HepG2 (cell line): Measurements from ENCODE around the gene SECTM1. TPM values are rescaled to one million over a fixed set of nuclear protein-coding genes. Genes with fewer than 3 reads are reported as not detected.
A peak's percentile ranks its signal among the peaks of the same experiment; 100 is the strongest.

ENCODE experiments used
- ESRRA ChIP-seq: sonication (generic); formaldehyde crosslinking; IDR thresholded peaks from 2 replicates; pipeline ENCODE4 v1.5.1; 2020; ENCODE audit warnings: mild to moderate bottlenecking, low read depth, missing genetic modification reagents
- GABPA ChIP-seq, 2 experiments: IDR thresholded peaks; 2 replicates each; pipeline ENCODE4 v1.6.1; 2011 to 2016; ENCODE audit warnings: low read depth in 2 of 2, low read length in 1 of 2, missing biosample characterization in 1 of 2, missing genetic modification characterization in 1 of 2
- HMGXB3 ChIP-seq: sonication (generic); formaldehyde crosslinking; IDR thresholded peaks from 2 replicates; pipeline ENCODE4 v1.4.0; 2020; ENCODE audit warnings: missing genetic modification reagents, borderline replicate concordance
- MIER2 ChIP-seq: IDR thresholded peaks from 2 replicates; pipeline ENCODE4 v1.6.1; 2016; ENCODE audit warnings: missing biosample characterization, missing genetic modification reagents
- MXI1 ChIP-seq: IDR thresholded peaks from 3 replicates; pipeline ENCODE4 v1.6.1; 2012; ENCODE audit warnings: low read depth, low read length, inconsistent platforms, borderline replicate concordance
- NPAS2 ChIP-seq: sonication (generic); formaldehyde crosslinking; IDR thresholded peaks from 2 replicates; pipeline ENCODE4 v1.8.0; 2022; ENCODE audit warnings: mild to moderate bottlenecking, missing genetic modification reagents, borderline replicate concordance
- POLR2AphosphoS5 ChIP-seq: IDR thresholded peaks from 2 replicates; pipeline ENCODE4 v1.6.1; 2012; ENCODE audit warnings: low read depth, low read length
- SRY ChIP-seq: sonication (generic); formaldehyde crosslinking; IDR thresholded peaks from 2 replicates; pipeline ENCODE4 v1.8.0; 2022; ENCODE audit warnings: mild to moderate bottlenecking, missing genetic modification reagents
- ZBTB3 ChIP-seq: sonication (generic); formaldehyde crosslinking; IDR thresholded peaks from 2 replicates; pipeline ENCODE4 v1.4.0; 2020; ENCODE audit warnings: low read depth, mild to moderate bottlenecking, moderate library complexity, missing genetic modification reagents, borderline replicate concordance
- ZNF10 ChIP-seq: sonication (generic); formaldehyde crosslinking; IDR thresholded peaks from 2 replicates; pipeline ENCODE4 v1.4.0; 2020; ENCODE audit warnings: mild to moderate bottlenecking, low read depth, missing genetic modification reagents, borderline replicate concordance
- ZNF407 ChIP-seq: sonication (generic); formaldehyde crosslinking; IDR thresholded peaks from one replicate; pipeline ENCODE4 v1.5.1; 2020; ENCODE audit warnings: mild to moderate bottlenecking, missing genetic modification reagents; ENCODE audit errors: not compliant biosample characterization
- ZNF512 ChIP-seq: sonication (generic); formaldehyde crosslinking; IDR thresholded peaks from 2 replicates; pipeline ENCODE4 v1.4.0; 2020; ENCODE audit warnings: mild to moderate bottlenecking, missing genetic modification reagents
- ZNF543 ChIP-seq: sonication (generic); formaldehyde crosslinking; IDR thresholded peaks from 2 replicates; pipeline ENCODE4 v1.4.0; 2020; ENCODE audit warnings: mild to moderate bottlenecking, missing genetic modification reagents
- ZNF670 ChIP-seq: sonication (generic); formaldehyde crosslinking; IDR thresholded peaks from 2 replicates; pipeline ENCODE4 v1.8.0; 2022; ENCODE audit warnings: mild to moderate bottlenecking, missing genetic modification reagents, borderline replicate concordance
- polyA plus RNA-seq, 8 experiments: library from polyadenylated mRNA; depleted of rRNA in 3 of 8; stranded (reverse) in 7 of 8; unstranded in 1 of 8; fragments of >200 nt; fragmentation: Illumina TruSeq in 4 of 8; extraction: Trizol in 4 of 8; gene quantifications; 2 replicates each; pipeline versions ENCODE4 v1.2.1 to v1.2.3, GENCODE V29; 2011 to 2016; ENCODE audit warnings: low read depth in 4 of 8, missing spikeins in 1 of 8, mixed read lengths in 1 of 8; ENCODE audit not compliant: insufficient read depth in 1 of 8
- total RNA-seq, 5 experiments: library from RNA; depleted of rRNA; stranded (reverse); fragments of >200 nt; fragmentation: Illumina TruSeq; extraction: Trizol; gene quantifications; 2 replicates each; pipeline ENCODE4 v1.2.3, GENCODE V29; 2016; ENCODE audit warnings: low read depth in 1 of 5

The SECTM1 gene
- total and polyA plus RNA-seq, 2 of the 13 experiments (the other 11 are each of a cell fraction or from before 2014, with no cell fraction given) = 3.5 to 5.3 TPM

GRCh38 chr17:82317394-82318168, 16.0 kb downstream of the SECTM1 start, which contains the start of gene CD7 (continued):
- TF ChIP-seq ZBTB3 (CRISPR knock-in tag) (no peak), ZNF512 (CRISPR knock-in tag) (no peak), GABPA (IDR thresholded peaks at IDR 0.05; ENCODE audit: low read depth, low read length) (no peak), GABPA (CRISPR knock-in tag; IDR thresholded peaks at IDR 0.05; ENCODE audit: low read depth) (no peak), ZNF543 (CRISPR knock-in tag) (peak; percentile 79), ESRRA (peak; percentile 85; the same call in 1 of the 2 replicates), ZNF407 (peak; percentile 85), NPAS2 (CRISPR knock-in tag) (no peak), MXI1 (no peak), ZNF670 (CRISPR knock-in tag) (peak; percentile 72; the same call in 1 of the 2 replicates), HMGXB3 (no peak), SRY (no peak), ZNF10 (no peak), POLR2AphosphoS5 (peak; percentile 69), MIER2 (no peak)
